ENCODE data around the gene LCE4A.
A peak's percentile ranks its signal among the peaks of the same experiment; 100 is the strongest.

LCE4A gene

DNA sequence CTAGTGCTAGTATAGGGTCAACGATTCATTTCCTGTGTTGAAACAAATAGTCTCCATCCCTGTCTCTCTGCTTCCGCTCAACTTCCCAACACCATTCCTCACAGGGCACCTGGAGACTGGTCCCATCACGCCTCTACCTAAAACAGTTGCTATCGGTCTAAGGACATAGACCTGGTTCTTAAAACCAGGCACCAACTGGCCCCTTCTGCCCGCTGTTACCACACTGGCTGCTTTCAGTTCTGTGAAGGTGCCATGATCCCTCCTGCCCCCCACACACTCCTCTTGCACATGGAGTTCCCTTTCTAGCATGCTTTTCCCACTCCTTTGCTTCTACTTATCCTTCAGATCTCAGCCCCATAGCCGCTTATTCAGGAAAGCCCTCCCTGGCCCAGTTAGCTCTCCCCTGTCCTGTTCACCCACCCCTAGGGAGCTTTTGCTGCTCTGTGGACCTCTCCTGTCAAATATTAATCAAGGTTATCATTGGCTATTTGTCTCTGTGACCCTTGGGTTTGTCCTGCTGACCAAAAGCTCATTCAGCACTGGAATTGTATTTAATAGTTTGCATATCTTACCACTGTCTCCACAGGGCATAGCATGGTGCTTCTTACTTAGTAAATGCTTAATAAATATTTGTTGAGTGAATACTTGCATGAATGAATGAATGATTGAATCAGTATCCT lies 37.9 kb downstream of the LCE4A start:
- no peak for DNase-seq (ENCODE audit: low read depth)

DNA sequence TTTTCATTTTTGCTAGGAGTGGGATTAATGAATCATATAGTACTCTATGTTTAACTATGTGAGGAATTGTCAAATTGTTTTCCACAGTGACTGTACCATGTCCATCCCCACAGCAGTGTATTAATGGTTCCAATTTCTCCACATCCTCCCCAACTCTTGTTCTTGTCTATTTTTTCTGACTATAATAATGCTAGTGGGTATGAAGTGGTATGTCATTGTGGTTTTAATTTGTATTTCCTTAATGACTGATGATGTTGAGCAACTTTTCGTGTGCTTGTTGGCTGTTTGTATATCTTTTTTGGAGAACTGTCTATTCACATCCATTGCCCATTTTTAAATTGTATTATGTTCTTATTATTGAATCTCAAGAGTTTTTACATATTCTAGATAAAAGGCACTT lies 39.9 kb downstream of the LCE4A start:
- no peak for DNase-seq (ENCODE audit: low read depth)

DNA sequence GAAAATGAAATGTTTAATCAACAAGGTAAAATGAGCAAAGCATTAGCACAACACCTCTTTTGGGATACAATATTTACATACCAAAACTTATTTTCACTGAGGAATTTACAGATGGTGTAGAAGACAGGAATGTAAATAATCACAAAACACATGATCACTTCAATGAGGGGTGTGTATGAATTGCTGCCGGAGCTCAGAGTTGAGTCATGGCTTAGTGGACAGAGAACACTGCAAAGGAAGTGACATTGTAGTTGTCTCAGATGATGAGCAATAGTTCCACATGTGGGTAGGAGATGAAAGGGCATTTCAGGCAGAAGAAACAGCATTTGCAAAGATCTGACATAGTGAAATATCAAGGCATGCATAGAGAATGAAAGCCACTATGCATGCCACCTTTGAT lies 44.3 kb downstream of the LCE4A start:
- peak; percentile 18 for DNase-seq (ENCODE audit: low read depth)

DNA sequence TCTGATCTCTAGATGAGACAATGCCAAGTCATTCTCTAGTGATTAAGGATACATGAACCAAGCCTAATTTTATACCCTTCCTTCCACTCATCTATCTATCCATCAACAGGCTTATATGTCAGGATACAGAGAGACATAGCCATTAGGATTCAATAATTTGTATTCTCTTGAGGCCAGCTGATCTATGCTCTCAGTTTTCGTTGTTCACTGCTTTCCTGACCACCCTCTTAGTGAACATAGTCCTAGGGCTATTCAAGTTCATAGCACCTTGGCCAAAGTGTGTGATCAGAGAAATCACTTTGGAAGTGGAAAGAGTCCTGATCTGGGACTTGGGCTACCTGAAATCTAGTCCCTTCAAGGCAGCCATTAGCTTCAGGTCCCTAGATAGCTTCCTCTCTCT lies 45.6 kb downstream of the LCE4A start:
- DNase-seq (ENCODE audit: low read depth), result no peak

DNA sequence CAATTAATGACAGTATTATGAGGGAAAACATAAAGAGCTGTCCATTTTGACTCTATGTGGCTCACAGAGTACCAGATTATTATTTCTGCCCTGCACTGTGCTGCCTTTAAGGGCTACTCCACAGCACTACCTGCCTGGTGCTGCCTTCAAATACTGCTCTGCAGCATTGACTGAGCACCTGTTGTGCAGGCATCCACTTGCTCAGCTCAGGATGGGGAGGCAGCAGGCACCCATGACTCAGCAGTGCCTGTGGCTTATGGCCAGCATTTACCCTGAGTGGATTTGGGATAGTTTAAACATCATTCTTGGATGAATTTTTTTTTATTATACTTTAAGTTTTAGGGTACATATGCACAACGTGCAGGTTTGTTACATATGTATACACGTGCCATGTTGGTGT lies 48.9 kb downstream of the LCE4A start:
- DNase-seq (ENCODE audit: low read depth), result no peak

DNA sequence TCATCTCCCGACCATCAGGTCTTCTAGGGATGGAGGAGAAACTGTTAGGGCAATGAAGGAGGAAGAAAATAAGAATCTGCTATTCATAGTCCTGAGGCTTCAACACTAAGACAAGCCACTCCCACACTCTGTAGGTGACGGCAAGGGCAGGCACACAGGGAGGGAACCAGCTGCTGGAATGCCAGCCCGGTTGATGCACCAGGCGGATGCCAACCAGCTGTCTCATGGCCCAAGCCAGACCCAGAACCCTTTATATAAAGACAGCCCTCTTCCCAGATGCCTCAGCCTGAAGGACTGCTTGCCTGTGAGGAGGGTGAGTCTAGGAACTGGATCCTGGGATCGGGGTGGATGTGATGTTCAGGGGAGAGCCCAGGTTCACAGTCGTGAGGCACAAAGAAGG lies 49.8 kb downstream of the LCE4A start, which contains the start of gene KPRP:
Gene KPRP (plus strand): TSS at position 279 of the 400 bp plus-strand sequence. CDS start 1,564 bp downstream, outside the sequence.
- DNase-seq (ENCODE audit: low read depth), result no peak

DNA sequence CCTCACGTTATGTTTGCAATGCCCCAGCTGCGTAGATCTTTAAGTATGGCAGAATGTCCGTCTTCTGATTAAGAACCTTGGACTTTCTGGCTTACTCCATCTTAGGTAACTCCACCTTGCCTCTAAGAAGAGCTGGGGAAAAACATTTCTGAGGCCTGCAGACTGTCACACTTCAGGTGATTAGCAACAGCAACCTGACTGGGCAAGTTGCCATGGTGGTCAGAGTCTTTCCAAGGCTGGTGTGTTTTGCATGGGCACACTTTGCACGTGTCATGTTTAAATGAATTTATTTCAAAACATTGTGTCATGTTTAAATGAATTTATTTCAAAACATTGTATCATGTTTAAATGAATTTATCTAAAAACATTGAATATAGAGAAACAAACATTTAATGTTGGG lies 50.7 kb downstream of the LCE4A start:
- no peak for DNase-seq (ENCODE audit: low read depth)
